CD8-positive, alpha-beta memory T cell (primary cell): ENCODE data around the gene CARD9. TPM values are rescaled to one million over a fixed set of nuclear protein-coding genes. Genes with fewer than 3 reads are reported as not detected.
A peak's percentile ranks its signal among the peaks of the same experiment; 100 is the strongest.

Source experiments
- CTCF ChIA-PET: fragments of 350-600 bp; sonication (Branson Sonifier 250); formaldehyde crosslinking; loops from one replicate; lab custom pipeline; 2021; ENCODE audit warnings: antibody characterized with exemption; lab: Charles Lee
- POLR2A ChIA-PET: fragments of 350-600 bp; sonication (Branson Sonifier 250); formaldehyde crosslinking; loops from one replicate; lab custom pipeline; 2021; ENCODE audit warnings: antibody characterized with exemption; lab: Charles Lee
- DNase-seq, 5 donors: peaks; one replicate each; pipeline versions ENCODE4 v3.0.0 to v3.0.0-alpha.2; 2020 to 2022; ENCODE audit warnings: mixed read lengths in 1 of 5
- H3K27ac ChIP-seq: one replicate; pipeline ENCODE4 v1.7.0; 2013; ENCODE audit warnings: low read depth, mild to moderate bottlenecking, low read length, moderate library complexity
- H3K27me3 ChIP-seq: 2 replicates; pipeline ENCODE4 v1.7.0; 2013; ENCODE audit warnings: low read length, mild to moderate bottlenecking; ENCODE audit not compliant: insufficient read depth, poor library complexity, severe bottlenecking
- H3K36me3 ChIP-seq: 2 replicates; pipeline ENCODE4 v1.7.0; 2013; ENCODE audit warnings: mild to moderate bottlenecking, low read length, moderate library complexity; ENCODE audit not compliant: insufficient read depth
- H3K4me1 ChIP-seq: 2 replicates; pipeline ENCODE4 v1.7.0; 2013; ENCODE audit warnings: mild to moderate bottlenecking, low read length, moderate library complexity; ENCODE audit not compliant: insufficient read depth
- H3K4me3 ChIP-seq: 2 replicates; pipeline ENCODE4 v1.7.0; 2013; ENCODE audit warnings: mild to moderate bottlenecking, low read length
- H3K9me3 ChIP-seq: 2 replicates; pipeline ENCODE4 v1.7.0; 2013; ENCODE audit warnings: mild to moderate bottlenecking, low read length
- H3K27ac Mint-ChIP-seq, 8 donors: one replicate each; pipeline ENCODE4 v1.8.0; 2020 to 2021; ENCODE audit warnings: mixed read lengths in 8 of 8, mild to moderate bottlenecking in 6 of 8, inconsistent platforms in 3 of 8, moderate library complexity in 3 of 8
- H3K27me3 Mint-ChIP-seq, 2 donors: one replicate each; pipeline ENCODE4 v1.8.0; 2020 to 2021; ENCODE audit warnings: mixed read lengths in 2 of 2, mild to moderate bottlenecking in 1 of 2, moderate library complexity in 1 of 2
- H3K36me3 Mint-ChIP-seq, 3 donors: one replicate each; pipeline ENCODE4 v1.8.0; 2020 to 2021; ENCODE audit warnings: mixed read lengths in 3 of 3, inconsistent platforms in 1 of 3, mild to moderate bottlenecking in 1 of 3
- H3K4me1 Mint-ChIP-seq, 3 donors: one replicate each; pipeline ENCODE4 v1.8.0; 2020 to 2021; ENCODE audit warnings: mixed read lengths in 3 of 3, inconsistent platforms in 1 of 3, mild to moderate bottlenecking in 1 of 3
- H3K4me3 Mint-ChIP-seq, 7 donors: one replicate each; pipeline ENCODE4 v1.8.0; 2020 to 2021; ENCODE audit warnings: mixed read lengths in 7 of 7, mild to moderate bottlenecking in 6 of 7, moderate library complexity in 4 of 7, inconsistent platforms in 2 of 7
- H3K9me3 Mint-ChIP-seq, 5 donors: one replicate each; pipeline ENCODE4 v1.8.0; 2020 to 2022; ENCODE audit warnings: mixed read lengths in 5 of 5, mild to moderate bottlenecking in 3 of 5, moderate library complexity in 2 of 5, inconsistent platforms in 1 of 5
- polyA plus RNA-seq: library from polyadenylated mRNA; unstranded; fragments of 300-500 nt; fragmentation: Illumina TruSeq; gene quantifications from one replicate; pipeline ENCODE4 v1.2.3, GENCODE V29; 2021
- total RNA-seq, 2 experiments: library from RNA; stranded (reverse); gene quantifications; one replicate each; pipeline ENCODE4 v1.2.3, GENCODE V29; 2021

Gene CARD9
- total and polyA plus RNA-seq, 3 experiments from 2014 or later, result 1.4 to 1.5 TPM; not detected in 1

DNA sequence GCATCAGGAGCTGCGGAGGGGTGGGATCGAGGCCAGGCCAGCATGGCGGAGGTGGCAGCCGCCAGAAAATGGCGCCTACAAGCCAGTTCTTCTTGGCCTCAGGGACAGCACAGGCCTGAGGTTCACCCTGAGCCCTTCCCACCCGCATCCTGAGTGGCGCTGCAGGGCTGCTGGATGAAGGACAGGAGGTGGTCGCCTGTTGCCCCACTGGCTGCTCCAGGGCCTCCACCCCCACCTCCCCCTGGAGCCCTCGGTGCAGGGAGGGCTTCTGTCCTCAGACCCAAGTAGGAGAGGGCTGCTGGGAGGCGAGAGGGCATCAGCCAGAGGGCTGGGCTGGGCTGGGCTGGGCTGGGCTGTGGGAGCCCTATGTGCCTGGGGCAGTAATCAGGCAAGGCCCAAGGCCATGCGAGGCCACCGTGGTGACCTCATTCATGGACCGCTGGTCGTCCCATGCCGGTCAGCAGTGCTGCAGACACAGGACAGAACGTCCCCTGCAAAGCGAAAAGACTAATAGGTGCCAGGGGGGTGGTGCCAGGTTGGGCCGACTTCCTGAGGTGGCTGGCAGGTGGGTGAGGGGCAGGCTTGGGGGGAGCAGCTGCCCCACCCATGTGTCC lies 32.3 kb downstream of the CARD9 start:
- POLR2A ChIA-PET, result no interaction called here
- CTCF ChIA-PET, result no interaction called here
- no peaks in the 10 kb centered on the region for H3K27me3 Mint-ChIP-seq

GRCh38 chr9:136340356-136341041 lies 33.0 kb downstream of the CARD9 start:
- CTCF ChIA-PET, result no interaction called here
- Mint-ChIP-seq H3K4me3 (no peak overlapping the region), H3K27ac (no peak overlapping the region), H3K9me3 (no peaks in the 10 kb centered on the region), H3K27me3 (no peaks in the 10 kb centered on the region), H3K4me1 (peaks cover 0 to 3% (median 0%) of the 10 kb centered on the region in 3 donors), H3K36me3 (no peaks in the 10 kb centered on the region)
- Histone ChIP-seq H3K27me3 (no peaks in the 10 kb centered on the region), H3K4me1 (no peaks in the 10 kb centered on the region), H3K4me3 (no peak overlapping the region), H3K9me3 (no peaks in the 10 kb centered on the region), H3K36me3 (no peaks in the 10 kb centered on the region), H3K27ac (no peak overlapping the region)
- POLR2A ChIA-PET, result no interaction called here
- no peak for DNase-seq

More for the DNA sequence above, 32.3 kb downstream of the CARD9 start:
- H3K4me1 Mint-ChIP-seq, result peaks cover 0 to 3% (median 0%) of the 10 kb centered on the region in 3 donors
- no peak for DNase-seq
- H3K4me1 ChIP-seq, result no peaks in the 10 kb centered on the region
- no peak overlapping the region for H3K4me3 ChIP-seq
- no peaks in the 10 kb centered on the region for H3K36me3 Mint-ChIP-seq
- H3K27me3 ChIP-seq, result no peaks in the 10 kb centered on the region
- no peaks in the 10 kb centered on the region for H3K9me3 Mint-ChIP-seq
- H3K36me3 ChIP-seq, result no peaks in the 10 kb centered on the region
- H3K27ac Mint-ChIP-seq, result no peak overlapping the region
- H3K4me3 Mint-ChIP-seq, result no peak overlapping the region
- H3K9me3 ChIP-seq, result no peaks in the 10 kb centered on the region
- H3K27ac ChIP-seq, result no peak overlapping the region

GRCh38 chr9:136339958-136340310 lies 33.5 kb downstream of the CARD9 start:
- no peak for DNase-seq
- Histone ChIP-seq H3K27me3 (no peaks in the 10 kb centered on the region), H3K4me3 (no peak overlapping the region), H3K27ac (no peak overlapping the region), H3K9me3 (no peaks in the 10 kb centered on the region), H3K36me3 (no peaks in the 10 kb centered on the region), H3K4me1 (no peaks in the 10 kb centered on the region)
- POLR2A ChIA-PET, result no interaction called here
- Mint-ChIP-seq H3K9me3 (no peaks in the 10 kb centered on the region), H3K36me3 (no peaks in the 10 kb centered on the region), H3K4me3 (no peak overlapping the region), H3K4me1 (peaks cover 0 to 3% (median 0%) of the 10 kb centered on the region in 3 donors), H3K27me3 (no peaks in the 10 kb centered on the region), H3K27ac (no peak overlapping the region)
- CTCF ChIA-PET, result no interaction called here

GRCh38 chr9:136339173-136339957 lies 34.1 kb downstream of the CARD9 start:
- H3K27ac Mint-ChIP-seq, result no peak overlapping the region
- peak in 3 of 5 donors; percentile 18 to 30 (median 19) for DNase-seq
- no peaks in the 10 kb centered on the region for H3K27me3 ChIP-seq
- no peak overlapping the region for H3K4me3 Mint-ChIP-seq
- no peaks in the 10 kb centered on the region for H3K9me3 Mint-ChIP-seq
- no peak overlapping the region for H3K4me3 ChIP-seq
- peaks cover 0 to 3% (median 0%) of the 10 kb centered on the region in 3 donors for H3K4me1 Mint-ChIP-seq
- H3K4me1 ChIP-seq, result no peaks in the 10 kb centered on the region
- no peaks in the 10 kb centered on the region for H3K36me3 ChIP-seq
- CTCF ChIA-PET, result no interaction called here
- no peaks in the 10 kb centered on the region for H3K9me3 ChIP-seq
- no peak overlapping the region for H3K27ac ChIP-seq
- no peaks in the 10 kb centered on the region for H3K27me3 Mint-ChIP-seq
- POLR2A ChIA-PET, result no interaction called here
- H3K36me3 Mint-ChIP-seq, result no peaks in the 10 kb centered on the region

- no peak for DNase-seq
- Mint-ChIP-seq H3K27ac (no peak overlapping the region), H3K4me1 (peaks cover 0 to 3% (median 0%) of the 10 kb centered on the region in 3 donors), H3K4me3 (no peak overlapping the region), H3K27me3 (no peaks in the 10 kb centered on the region), H3K9me3 (no peaks in the 10 kb centered on the region), H3K36me3 (no peaks in the 10 kb centered on the region)
- Histone ChIP-seq H3K27ac (no peak overlapping the region), H3K9me3 (no peaks in the 10 kb centered on the region), H3K27me3 (no peaks in the 10 kb centered on the region), H3K4me3 (no peak overlapping the region), H3K36me3 (no peaks in the 10 kb centered on the region), H3K4me1 (no peaks in the 10 kb centered on the region)
- POLR2A ChIA-PET, result no interaction called here
- CTCF ChIA-PET, result interaction anchor here (1.5 kb wide), 1 partner anchor 23 kb away, joined by 3 read pairs; no protein-coding TSS in a partner anchor
These were observed 35.0 kb downstream of the CARD9 start for GRCh38 chr9:136338511-136338910.

DNA sequence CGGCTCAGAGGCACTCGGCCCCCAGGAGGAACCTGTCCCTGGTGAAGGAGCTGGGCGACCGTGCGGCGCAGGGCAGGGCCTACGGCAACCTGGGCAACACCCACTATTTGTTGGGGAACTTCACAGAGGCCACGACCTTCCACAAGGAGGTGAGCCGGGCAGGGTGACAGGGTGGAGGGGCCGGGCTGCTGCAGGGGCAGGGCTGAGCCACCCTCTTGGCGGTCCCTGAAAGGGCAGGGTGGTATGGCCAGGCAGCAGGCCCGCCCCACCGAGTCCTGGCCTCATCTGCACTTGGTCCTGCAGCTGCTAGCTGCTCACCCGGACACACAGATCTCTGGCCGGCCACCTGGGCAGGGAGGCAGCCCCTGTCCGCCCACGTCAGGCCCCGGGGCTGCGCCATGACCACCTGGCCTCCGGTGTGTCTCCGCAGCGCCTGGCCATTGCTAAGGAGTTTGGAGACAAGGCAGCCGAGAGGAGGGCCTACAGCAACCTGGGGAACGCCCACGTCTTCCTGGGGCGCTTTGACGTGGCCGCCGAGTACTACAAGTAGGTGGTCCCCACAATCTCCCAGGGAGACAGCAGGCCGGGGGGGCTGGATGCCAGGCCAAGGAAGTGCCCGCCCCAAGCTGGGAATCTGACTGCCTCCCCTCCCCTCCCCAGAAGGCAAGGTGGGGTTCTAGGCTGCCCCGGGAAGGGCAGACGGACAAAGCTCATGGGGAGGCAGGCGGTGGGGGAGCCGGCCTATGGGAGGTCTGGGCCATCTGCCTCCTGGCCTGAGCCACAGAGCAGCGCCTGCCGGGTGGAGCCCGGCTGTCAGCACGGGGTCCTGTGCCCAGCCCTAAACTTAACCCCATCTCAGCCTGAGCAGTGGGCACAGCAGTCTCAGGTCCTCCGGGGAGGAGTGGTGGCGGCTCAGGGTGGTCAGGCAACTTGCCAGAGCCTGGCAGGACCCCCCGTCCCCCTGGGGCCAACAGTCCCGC lies 35.8 kb downstream of the CARD9 start:
- no peak for DNase-seq
- no peak overlapping the region for H3K4me3 Mint-ChIP-seq
- H3K27ac Mint-ChIP-seq, result no peak overlapping the region
- no peaks in the 10 kb centered on the region for H3K27me3 Mint-ChIP-seq
- Histone ChIP-seq H3K4me1 (no peaks in the 10 kb centered on the region), H3K4me3 (no peak overlapping the region), H3K27ac (no peak overlapping the region), H3K27me3 (no peaks in the 10 kb centered on the region), H3K9me3 (no peaks in the 10 kb centered on the region), H3K36me3 (no peaks in the 10 kb centered on the region)
- ChIA-PET CTCF (interaction anchor here (1.5 kb wide), 1 partner anchor 24 kb away, joined by 3 read pairs; no protein-coding TSS in a partner anchor), POLR2A (no interaction called here)
- H3K4me1 Mint-ChIP-seq, result peaks cover 0 to 1% (median 0%) of the 10 kb centered on the region in 3 donors
- no peaks in the 10 kb centered on the region for H3K9me3 Mint-ChIP-seq
- H3K36me3 Mint-ChIP-seq, result no peaks in the 10 kb centered on the region

GRCh38 chr9:136336881-136337280 lies 36.6 kb downstream of the CARD9 start:
- no peaks in the 10 kb centered on the region for H3K9me3 ChIP-seq
- Mint-ChIP-seq H3K27ac (no peak overlapping the region), H3K36me3 (no peaks in the 10 kb centered on the region), H3K4me1 (no peaks in the 10 kb centered on the region), H3K27me3 (no peaks in the 10 kb centered on the region), H3K9me3 (no peaks in the 10 kb centered on the region), H3K4me3 (no peak overlapping the region)
- H3K27ac ChIP-seq, result no peak overlapping the region
- no peaks in the 10 kb centered on the region for H3K36me3 ChIP-seq
- ChIA-PET CTCF (interaction anchor here (1.5 kb wide), 1 partner anchor 25 kb away, joined by 3 read pairs; no protein-coding TSS in a partner anchor), POLR2A (no interaction called here)
- no peak for DNase-seq
- H3K4me1 ChIP-seq, result no peaks in the 10 kb centered on the region
- no peaks in the 10 kb centered on the region for H3K27me3 ChIP-seq
- no peak overlapping the region for H3K4me3 ChIP-seq
